ENCODE measurements around the gene GNL1.
A peak's percentile ranks its signal among the peaks of the same experiment; 100 is the strongest.

Gene GNL1

GRCh38 chr6:30568245-30568644, 12.0 kb upstream of the GNL1 start:
- peak in 1 of 2 donors; percentile 37 for DNase-seq (ENCODE audit: low read depth in 2 of 2)

GRCh38 chr6:30565772-30566171, 9.5 kb upstream of the GNL1 start:
- DNase-seq (ENCODE audit: low read depth in 2 of 2): no peak

GRCh38 chr6:30564114-30564513, 7.8 kb upstream of the GNL1 start:
- DNase-seq (ENCODE audit: low read depth in 2 of 2): no peak

GRCh38 chr6:30562470-30563425, 6.5 kb upstream of the GNL1 start:
- DNase-seq (ENCODE audit: low read depth in 2 of 2): no peak

- no peak for DNase-seq (ENCODE audit: low read depth in 2 of 2)
These were observed 4.6 kb upstream of the GNL1 start for GRCh38 chr6:30560930-30561329.

- DNase-seq (ENCODE audit: low read depth in 2 of 2): peak in 1 of 2 donors; percentile 57
These were observed 1.3 kb upstream of the GNL1 start for GRCh38 chr6:30557683-30557981.

- DNase-seq (ENCODE audit: low read depth in 2 of 2): peak; percentile 58 to 76
These were observed 805 bp upstream of the GNL1 start, which contains the start of gene PRR3 for GRCh38 chr6:30556906-30557682. PRR3 (plus strand) TSS chr6:30557295; CDS start chr6:30557345, 50 bp downstream.

- no peak for DNase-seq (ENCODE audit: low read depth in 2 of 2)
These were observed 548 bp downstream of the GNL1 start for GRCh38 chr6:30555816-30556065.

GRCh38 chr6:30554962-30555815, 1.1 kb downstream of the GNL1 start:
- no peak for DNase-seq (ENCODE audit: low read depth in 2 of 2)

GRCh38 chr6:30554404-30554803, 1.9 kb downstream of the GNL1 start:
- no peak for DNase-seq (ENCODE audit: low read depth in 2 of 2)

- DNase-seq (ENCODE audit: low read depth in 2 of 2): no peak
These were observed 7.9 kb downstream of the GNL1 start for GRCh38 chr6:30548375-30548774.

GRCh38 chr6:30547454-30547853, 8.8 kb downstream of the GNL1 start:
- DNase-seq (ENCODE audit: low read depth in 2 of 2): no peak

- no peak for DNase-seq (ENCODE audit: low read depth in 2 of 2)
These were observed 11.5 kb downstream of the GNL1 start for GRCh38 chr6:30544666-30545272.

GRCh38 chr6:30543821-30544220, 12.5 kb downstream of the GNL1 start:
- no peak for DNase-seq (ENCODE audit: low read depth in 2 of 2)

GRCh38 chr6:30542915-30543314, 13.4 kb downstream of the GNL1 start:
- DNase-seq (ENCODE audit: low read depth in 2 of 2): no peak

- DNase-seq (ENCODE audit: low read depth in 2 of 2): no peak
These were observed 13.9 kb downstream of the GNL1 start for GRCh38 chr6:30542404-30542725.

GRCh38 chr6:30541515-30542403, 14.5 kb downstream of the GNL1 start:
- peak; percentile 70 to 73 for DNase-seq (ENCODE audit: low read depth in 2 of 2)

- no peak for DNase-seq (ENCODE audit: low read depth in 2 of 2)
These were observed 18.4 kb downstream of the GNL1 start for GRCh38 chr6:30537931-30538330.

- no peak for DNase-seq (ENCODE audit: low read depth in 2 of 2)
These were observed 22.6 kb downstream of the GNL1 start for GRCh38 chr6:30533460-30534294.

GRCh38 chr6:30530014-30530413, 26.3 kb downstream of the GNL1 start:
- no peak for DNase-seq (ENCODE audit: low read depth in 2 of 2)
